Immature natural killer cell (primary cell): ENCODE results near the gene FGF2. TPM values are rescaled to one million over a fixed set of nuclear protein-coding genes. Genes with fewer than 3 reads are reported as not detected.

Experiments
- DNase-seq, 3 donors: peaks; one replicate each; pipeline ENCODE4 v3.0.0; 2022; ENCODE audit warnings: mixed read lengths in 1 of 3
- H3K27ac Mint-ChIP-seq, 6 donors: one replicate each; pipeline ENCODE4 v1.8.0; 2020; ENCODE audit warnings: mixed read lengths in 6 of 6, mild to moderate bottlenecking in 5 of 6, inconsistent platforms in 4 of 6, moderate library complexity in 3 of 6
- H3K27me3 Mint-ChIP-seq, 3 donors: one replicate each; pipeline ENCODE4 v1.8.0; 2020 to 2021; ENCODE audit warnings: low read depth in 3 of 3, mild to moderate bottlenecking in 3 of 3, mixed read lengths in 3 of 3, moderate library complexity in 3 of 3, inconsistent platforms in 1 of 3
- H3K36me3 Mint-ChIP-seq, 3 donors: one replicate each; pipeline ENCODE4 v1.8.0; 2020; ENCODE audit warnings: mixed read lengths in 3 of 3, inconsistent platforms in 2 of 3, mild to moderate bottlenecking in 2 of 3
- H3K4me1 Mint-ChIP-seq, 2 donors: one replicate each; pipeline ENCODE4 v1.8.0; 2020; ENCODE audit warnings: inconsistent platforms in 2 of 2, mild to moderate bottlenecking in 2 of 2, mixed read lengths in 2 of 2, moderate library complexity in 1 of 2
- H3K4me3 Mint-ChIP-seq, 5 donors: one replicate each; pipeline ENCODE4 v1.8.0; 2020; ENCODE audit warnings: mild to moderate bottlenecking in 5 of 5, mixed read lengths in 5 of 5, inconsistent platforms in 3 of 5, moderate library complexity in 3 of 5
- H3K9me3 Mint-ChIP-seq, 6 donors: one replicate each; pipeline ENCODE4 v1.8.0; 2020; ENCODE audit warnings: mild to moderate bottlenecking in 6 of 6, mixed read lengths in 6 of 6, inconsistent platforms in 4 of 6, moderate library complexity in 3 of 6
- polyA plus RNA-seq, 3 donors: library from polyadenylated mRNA; unstranded; fragments of 300-500 nt; fragmentation: Illumina TruSeq; gene quantifications; one replicate each; pipeline ENCODE4 v1.2.3, GENCODE V29; 2021

Gene FGF2
- polyA plus RNA-seq, 3 donors from 2014 or later: not detected

- H3K27ac Mint-ChIP-seq: no peak overlapping the region
- H3K9me3 Mint-ChIP-seq: no peaks in the 10 kb centered on the region
- peaks cover 11 to 12% of the 10 kb centered on the region in 2 donors for H3K4me1 Mint-ChIP-seq
- H3K27me3 Mint-ChIP-seq: peaks cover 14 to 30% (median 17%) of the 10 kb centered on the region in 3 donors
- no peak for DNase-seq
- H3K4me3 Mint-ChIP-seq: no peak overlapping the region
- no peaks in the 10 kb centered on the region for H3K36me3 Mint-ChIP-seq
These were observed 3.2 kb upstream of the FGF2 start for GRCh38 chr4:122823476-122823875.

- DNase-seq: no peak
- Mint-ChIP-seq H3K4me1 (peaks cover 12 to 20% of the 10 kb centered on the region in 2 donors), H3K4me3 (no peak overlapping the region), H3K27me3 (peaks cover 19 to 31% (median 22%) of the 10 kb centered on the region in 3 donors), H3K36me3 (no peaks in the 10 kb centered on the region), H3K27ac (no peak overlapping the region), H3K9me3 (no peaks in the 10 kb centered on the region)
These were observed 2.0 kb upstream of the FGF2 start for GRCh38 chr4:122824616-122825015.

GRCh38 chr4:122826079-122826527 lies 528 bp upstream of the FGF2 start:
- no peak for DNase-seq
- Mint-ChIP-seq H3K27me3 (peaks cover 23 to 34% (median 27%) of the 10 kb centered on the region in 3 donors), H3K9me3 (no peaks in the 10 kb centered on the region), H3K4me1 (peaks cover 12 to 20% of the 10 kb centered on the region in 2 donors), H3K27ac (no peak overlapping the region), H3K4me3 (peak overlapping the region; percentile 35 to 76 (median 68)), H3K36me3 (no peaks in the 10 kb centered on the region)

- H3K27ac Mint-ChIP-seq: peak overlapping the region in 1 of 6 donors; percentile 36
- DNase-seq: peak; percentile 35 to 50 (median 44)
- H3K27me3 Mint-ChIP-seq: peaks cover 20 to 36% (median 34%) of the 10 kb centered on the region in 3 donors
- peak overlapping the region; percentile 79 to 89 (median 86) for H3K4me3 Mint-ChIP-seq
- no peaks in the 10 kb centered on the region for H3K9me3 Mint-ChIP-seq
- H3K36me3 Mint-ChIP-seq: no peaks in the 10 kb centered on the region
- H3K4me1 Mint-ChIP-seq: peaks cover 12 to 20% of the 10 kb centered on the region in 2 donors
These were observed 737 bp downstream of the FGF2 start for GRCh38 chr4:122827258-122827878.

GRCh38 chr4:122827879-122828601 lies 1.4 kb downstream of the FGF2 start:
- Mint-ChIP-seq H3K4me3 (peak overlapping the region; percentile 79 to 89 (median 86)), H3K27ac (peak overlapping the region in 3 of 6 donors; percentile 5 to 36 (median 21)), H3K4me1 (peaks cover 12 to 20% of the 10 kb centered on the region in 2 donors), H3K27me3 (peaks cover 20 to 38% (median 33%) of the 10 kb centered on the region in 3 donors), H3K9me3 (no peaks in the 10 kb centered on the region), H3K36me3 (no peaks in the 10 kb centered on the region)
- peak; percentile 18 to 44 (median 21) for DNase-seq

GRCh38 chr4:122830426-122831095 lies 3.9 kb downstream of the FGF2 start:
- H3K9me3 Mint-ChIP-seq: no peaks in the 10 kb centered on the region
- DNase-seq: no peak
- peaks cover 13 to 36% (median 32%) of the 10 kb centered on the region in 3 donors for H3K27me3 Mint-ChIP-seq
- no peak overlapping the region for H3K4me3 Mint-ChIP-seq
- peaks cover 12 to 20% of the 10 kb centered on the region in 2 donors for H3K4me1 Mint-ChIP-seq
- no peak overlapping the region for H3K27ac Mint-ChIP-seq
- H3K36me3 Mint-ChIP-seq: no peaks in the 10 kb centered on the region

DNA sequence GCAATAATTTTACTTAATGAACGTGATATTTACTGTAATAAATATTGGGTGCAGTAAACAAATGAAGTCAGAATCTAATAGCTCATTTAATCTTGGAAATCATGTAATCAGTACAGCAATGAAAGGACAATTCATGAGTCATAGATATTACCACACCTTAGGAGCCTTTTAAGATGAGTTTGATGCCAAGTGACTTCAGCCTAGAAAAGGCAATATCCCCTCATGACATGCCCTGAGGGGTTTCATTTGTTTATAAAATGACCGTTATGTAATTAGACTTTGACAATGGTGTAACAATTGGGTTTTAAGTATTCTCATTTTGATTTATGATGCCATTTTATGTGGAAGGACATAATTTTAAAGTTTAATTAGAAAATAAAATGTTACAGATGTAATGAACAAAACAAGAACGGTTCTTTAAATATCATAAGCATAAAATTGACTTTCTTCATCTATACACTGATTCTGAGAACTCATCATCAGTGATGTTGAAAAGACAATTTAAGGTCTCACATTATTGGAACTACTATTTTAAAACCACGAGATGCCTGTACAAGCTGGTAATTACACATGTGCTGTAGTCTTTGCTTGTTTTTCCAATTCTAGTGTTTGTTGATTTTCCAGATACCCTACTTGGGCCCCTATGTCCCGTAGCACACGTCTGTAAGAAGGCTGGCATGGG lies 5.0 kb downstream of the FGF2 start:
- no peaks in the 10 kb centered on the region for H3K36me3 Mint-ChIP-seq
- H3K4me3 Mint-ChIP-seq: no peak overlapping the region
- no peaks in the 10 kb centered on the region for H3K9me3 Mint-ChIP-seq
- H3K4me1 Mint-ChIP-seq: peaks cover 12 to 20% of the 10 kb centered on the region in 2 donors
- DNase-seq: no peak
- H3K27ac Mint-ChIP-seq: no peak overlapping the region
- H3K27me3 Mint-ChIP-seq: peaks cover 13 to 36% (median 28%) of the 10 kb centered on the region in 3 donors

- Mint-ChIP-seq H3K4me3 (no peak overlapping the region), H3K27ac (no peak overlapping the region), H3K27me3 (peaks cover 13 to 36% (median 28%) of the 10 kb centered on the region in 3 donors), H3K4me1 (peaks cover 8 to 16% of the 10 kb centered on the region in 2 donors), H3K9me3 (no peaks in the 10 kb centered on the region), H3K36me3 (no peaks in the 10 kb centered on the region)
- DNase-seq: no peak
These were observed 6.1 kb downstream of the FGF2 start for GRCh38 chr4:122832732-122833131.

- H3K4me1 Mint-ChIP-seq: peaks cover 0 to 3% of the 10 kb centered on the region in 2 donors
- H3K27ac Mint-ChIP-seq: no peak overlapping the region
- no peak for DNase-seq
- no peaks in the 10 kb centered on the region for H3K9me3 Mint-ChIP-seq
- H3K4me3 Mint-ChIP-seq: no peak overlapping the region
- no peaks in the 10 kb centered on the region for H3K36me3 Mint-ChIP-seq
- peaks cover 7 to 25% (median 17%) of the 10 kb centered on the region in 3 donors for H3K27me3 Mint-ChIP-seq
These were observed 7.4 kb downstream of the FGF2 start for GRCh38 chr4:122833999-122834398.

DNA sequence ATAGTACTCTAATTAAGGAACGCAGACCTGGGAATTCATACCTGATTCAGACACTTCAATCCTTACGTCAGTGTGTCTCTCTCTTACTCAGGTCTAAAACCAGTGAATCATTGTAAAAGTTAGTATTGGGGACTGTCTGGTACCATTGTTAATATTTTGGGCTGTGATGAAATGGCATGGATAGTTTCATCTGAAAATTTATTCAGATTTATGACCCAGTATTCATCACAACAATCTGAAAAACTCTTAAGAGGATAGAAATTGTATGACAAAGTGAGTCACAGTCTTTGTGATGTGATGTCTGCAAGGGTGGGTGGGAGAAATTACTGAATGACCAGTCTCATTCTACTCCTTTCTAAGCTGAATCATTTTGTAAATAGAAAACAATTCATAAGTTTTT lies 10.3 kb downstream of the FGF2 start:
- H3K4me3 Mint-ChIP-seq: no peak overlapping the region
- no peak overlapping the region for H3K27ac Mint-ChIP-seq
- H3K4me1 Mint-ChIP-seq: no peaks in the 10 kb centered on the region
- H3K36me3 Mint-ChIP-seq: no peaks in the 10 kb centered on the region
- no peaks in the 10 kb centered on the region for H3K9me3 Mint-ChIP-seq
- H3K27me3 Mint-ChIP-seq: peaks cover 0 to 12% (median 11%) of the 10 kb centered on the region in 3 donors
- DNase-seq: no peak

DNA sequence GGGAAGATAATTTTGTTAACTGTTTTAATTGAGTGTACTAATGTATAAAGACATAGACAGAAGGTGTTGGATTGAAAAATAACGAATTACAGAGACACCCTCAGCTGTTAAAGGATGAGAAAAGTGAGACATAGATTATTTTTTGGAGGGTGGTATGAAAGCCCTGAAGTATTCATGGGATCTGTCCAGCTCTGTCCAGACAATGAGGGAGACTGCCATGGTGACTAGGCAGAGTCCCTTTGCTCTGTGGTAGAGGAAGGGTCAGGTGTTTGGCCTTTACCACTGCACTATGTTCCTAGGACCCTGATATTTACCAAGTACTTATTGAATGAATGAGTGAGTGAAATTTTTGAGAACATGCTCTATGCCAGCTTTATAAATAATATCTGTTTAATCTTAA lies 11.4 kb downstream of the FGF2 start:
- Mint-ChIP-seq H3K9me3 (no peaks in the 10 kb centered on the region), H3K27ac (no peak overlapping the region), H3K4me3 (no peak overlapping the region), H3K4me1 (no peaks in the 10 kb centered on the region), H3K36me3 (no peaks in the 10 kb centered on the region), H3K27me3 (peaks cover 0 to 9% (median 7%) of the 10 kb centered on the region in 3 donors)
- no peak for DNase-seq

GRCh38 chr4:122842392-122842791 lies 15.8 kb downstream of the FGF2 start:
- Mint-ChIP-seq H3K27me3 (peaks cover 3 to 11% (median 5%) of the 10 kb centered on the region in 3 donors), H3K36me3 (no peaks in the 10 kb centered on the region), H3K27ac (no peak overlapping the region), H3K4me1 (no peaks in the 10 kb centered on the region), H3K4me3 (no peak overlapping the region), H3K9me3 (no peaks in the 10 kb centered on the region)
- DNase-seq: no peak

- peaks cover 1 to 9% (median 3%) of the 10 kb centered on the region in 3 donors for H3K27me3 Mint-ChIP-seq
- DNase-seq: no peak
- H3K36me3 Mint-ChIP-seq: no peaks in the 10 kb centered on the region
- no peaks in the 10 kb centered on the region for H3K9me3 Mint-ChIP-seq
- no peak overlapping the region for H3K4me3 Mint-ChIP-seq
- no peaks in the 10 kb centered on the region for H3K4me1 Mint-ChIP-seq
- H3K27ac Mint-ChIP-seq: no peak overlapping the region
These were observed 16.4 kb downstream of the FGF2 start for GRCh38 chr4:122842984-122843531.
